Dendritic cell treated with granulocyte-macrophage colony-stimulating factor and Interleukin-4, amounts not matched to agents 40 ng/mL and 50 ng/mL, for 4 days (primary cell): ENCODE measurements around the gene PHLDA2.

Experiments used
- H3K27ac Mint-ChIP-seq: one replicate; pipeline ENCODE4 v1.8.0; 2022; ENCODE audit warnings: mild to moderate bottlenecking, mixed read lengths
- H3K27me3 Mint-ChIP-seq: one replicate; pipeline ENCODE4 v1.8.0; 2022; ENCODE audit warnings: mild to moderate bottlenecking, mixed read lengths
- H3K36me3 Mint-ChIP-seq: one replicate; pipeline ENCODE4 v1.8.0; 2022; ENCODE audit warnings: low read depth, mixed read lengths
- H3K4me1 Mint-ChIP-seq: one replicate; pipeline ENCODE4 v1.8.0; 2022; ENCODE audit warnings: low read depth, mixed read lengths
- H3K4me3 Mint-ChIP-seq: one replicate; pipeline ENCODE4 v1.8.0; 2022; ENCODE audit warnings: mild to moderate bottlenecking, moderate library complexity, mixed read lengths
- H3K9me3 Mint-ChIP-seq: one replicate; pipeline ENCODE4 v1.8.0; 2022; ENCODE audit warnings: mixed read lengths
- intact Hi-C: fragments of 100-400 bp; cut with micrococcal nuclease; formaldehyde crosslinking; loops from one replicate; pipeline ENCODE4 v1.15.0; 2022

PHLDA2 gene

DNA sequence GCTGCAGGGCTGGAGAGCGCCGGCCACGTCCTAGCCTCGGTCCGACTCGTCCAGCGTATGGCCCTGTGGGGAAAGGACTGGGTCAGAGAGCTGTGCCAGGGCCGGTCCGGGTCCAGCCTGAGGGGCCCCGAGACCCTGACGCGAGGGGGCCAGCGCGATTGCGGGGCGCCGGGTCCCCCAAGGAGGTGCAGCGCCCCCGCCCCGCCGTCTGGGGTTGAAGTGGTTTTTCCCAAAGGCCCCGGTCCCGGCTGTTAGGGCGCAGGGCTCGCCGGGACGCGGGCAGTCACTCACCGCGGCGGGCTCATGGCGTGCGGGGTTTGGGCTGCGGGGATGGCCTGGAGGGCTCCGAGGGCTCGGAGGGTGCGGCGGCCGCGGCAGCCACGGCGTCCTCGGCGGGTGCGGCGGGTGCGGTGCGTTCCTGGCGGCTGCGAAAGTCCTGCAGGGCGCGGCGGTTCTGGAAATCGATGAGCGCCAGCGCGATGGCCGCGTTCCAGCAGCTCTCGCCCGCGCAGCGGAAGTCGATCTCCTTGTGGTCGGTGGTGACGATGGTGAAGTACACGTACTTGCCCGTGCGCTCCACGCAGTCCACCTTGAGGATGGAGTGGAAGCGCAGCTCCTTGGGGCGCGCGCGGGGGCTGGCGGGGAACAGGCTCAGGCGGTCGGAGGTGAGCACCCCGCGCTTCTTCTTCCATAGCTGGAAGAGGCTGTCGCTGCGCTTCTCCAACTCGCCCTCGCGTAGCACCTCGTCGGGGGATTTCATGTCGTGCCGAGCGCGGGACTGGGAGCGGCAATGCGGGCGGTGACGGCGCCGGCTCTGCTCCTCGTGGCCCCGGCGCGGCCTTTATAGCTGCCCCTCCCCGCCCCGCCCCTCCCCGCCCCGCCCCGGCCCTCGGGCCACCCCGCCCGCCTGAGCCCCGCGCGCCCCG is at the start of gene PHLDA2:
Gene PHLDA2, minus strand, starts transcription at position 816 of the 926 bp plus-strand sequence. Its CDS starts 56 bp downstream, at position 760.
- H3K27me3 Mint-ChIP-seq = peaks cover 32% of the 10 kb centered on the region
- intact Hi-C loops = loop anchor here (2.0 kb wide), 1 partner anchor 26 kb away; a partner anchor contains a TSS
- H3K36me3 Mint-ChIP-seq = peaks cover 7% of the 10 kb centered on the region
- peaks cover 64% of the 10 kb centered on the region for H3K4me1 Mint-ChIP-seq
- H3K4me3 Mint-ChIP-seq = peak within 1 kb of the TSS; percentile 84
- H3K27ac Mint-ChIP-seq = peak within 1 kb of the TSS; percentile 96
- H3K9me3 Mint-ChIP-seq = no peaks in the 10 kb centered on the region

DNA sequence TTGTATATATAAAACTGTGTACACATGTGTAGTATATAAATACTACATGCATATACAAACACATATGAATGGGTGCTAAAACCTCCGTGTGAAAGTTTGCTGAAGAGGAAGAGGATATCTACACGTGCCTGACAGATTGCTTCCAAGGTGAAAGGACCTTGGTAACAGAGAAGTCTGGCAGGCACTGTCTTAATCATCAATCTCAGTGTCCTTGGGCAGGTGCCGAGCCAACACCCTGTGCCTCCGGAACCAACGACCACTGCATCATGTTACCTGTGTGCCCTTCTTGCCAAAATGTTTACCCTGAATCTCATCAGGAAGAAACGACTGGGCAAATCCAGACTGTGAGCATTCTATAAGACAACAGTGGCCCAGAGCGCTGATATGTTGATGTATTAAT is 47.9 kb upstream of the PHLDA2 start:
- no peaks in the 10 kb centered on the region for H3K9me3 Mint-ChIP-seq
- no peak overlapping the region for H3K4me3 Mint-ChIP-seq
- H3K27ac Mint-ChIP-seq = no peak overlapping the region
- no peaks in the 10 kb centered on the region for H3K27me3 Mint-ChIP-seq
- peaks cover 70% of the 10 kb centered on the region for H3K36me3 Mint-ChIP-seq
- intact Hi-C loops = no loop called here
- peaks cover 10% of the 10 kb centered on the region for H3K4me1 Mint-ChIP-seq

DNA sequence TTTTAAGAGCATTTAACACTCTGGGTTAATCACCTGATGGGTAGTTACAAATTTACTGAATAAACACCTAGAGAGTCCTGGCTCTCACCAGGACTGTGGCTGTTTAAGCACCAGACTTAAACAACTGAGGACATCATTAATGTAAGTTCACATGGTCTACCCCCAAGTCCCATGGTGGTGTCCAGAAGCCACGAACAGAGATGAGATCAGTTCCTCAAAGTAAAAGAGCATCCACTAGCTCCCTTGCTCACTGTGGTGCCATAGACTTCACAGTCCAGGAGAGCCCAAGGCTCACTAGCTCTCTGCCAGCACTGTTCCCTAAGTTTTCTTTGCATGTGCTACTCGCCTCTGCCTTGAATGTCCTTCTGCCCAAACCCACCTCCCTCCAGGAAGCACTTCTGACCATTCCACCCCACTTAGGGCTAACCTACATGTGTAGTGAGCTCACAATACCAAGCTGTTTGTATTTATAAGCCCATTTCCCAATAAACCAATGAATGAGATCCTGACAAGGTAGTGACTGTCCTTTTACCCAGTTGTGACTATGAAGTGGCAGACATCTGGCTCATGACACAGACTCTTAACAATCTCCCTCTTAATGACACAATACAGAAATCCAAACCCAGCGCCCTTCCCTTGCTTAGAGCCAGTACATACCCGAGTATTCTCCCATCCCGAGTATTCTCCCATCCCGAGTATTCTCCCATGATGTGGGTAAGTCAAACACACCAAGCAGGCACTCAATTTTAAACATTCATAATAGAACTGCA is 47.3 kb upstream of the PHLDA2 start:
- Mint-ChIP-seq H3K27me3 (no peaks in the 10 kb centered on the region), H3K4me3 (no peak overlapping the region), H3K9me3 (no peaks in the 10 kb centered on the region), H3K4me1 (peaks cover 7% of the 10 kb centered on the region), H3K36me3 (peaks cover 76% of the 10 kb centered on the region), H3K27ac (no peak overlapping the region)
- intact Hi-C loops = no loop called here

DNA sequence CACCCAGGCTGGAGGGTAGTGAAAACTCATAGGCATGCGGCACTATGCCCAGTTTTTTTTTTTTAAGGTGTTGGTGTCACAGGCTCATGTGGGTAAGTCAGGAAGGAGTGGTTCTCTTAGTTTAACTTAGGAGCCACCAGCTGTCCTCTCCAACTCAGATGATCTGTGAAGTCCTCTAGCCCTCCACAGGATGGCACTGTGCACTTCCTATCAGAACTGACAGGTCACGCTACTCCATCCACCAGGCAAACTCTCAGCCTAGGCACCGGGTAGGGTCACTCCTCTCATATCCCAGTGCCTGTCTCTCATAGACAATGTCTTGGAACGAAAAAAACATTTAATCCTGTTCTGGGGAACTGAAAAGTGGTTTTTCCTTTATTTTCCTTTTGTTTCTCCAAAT is 46.4 kb upstream of the PHLDA2 start:
- H3K36me3 Mint-ChIP-seq = peaks cover 85% of the 10 kb centered on the region
- H3K9me3 Mint-ChIP-seq = no peaks in the 10 kb centered on the region
- intact Hi-C loops = no loop called here
- no peak overlapping the region for H3K4me3 Mint-ChIP-seq
- no peak overlapping the region for H3K27ac Mint-ChIP-seq
- peaks cover 7% of the 10 kb centered on the region for H3K4me1 Mint-ChIP-seq
- no peaks in the 10 kb centered on the region for H3K27me3 Mint-ChIP-seq

- Mint-ChIP-seq H3K36me3 (peaks cover 95% of the 10 kb centered on the region), H3K9me3 (no peaks in the 10 kb centered on the region), H3K27ac (no peak overlapping the region), H3K4me3 (no peak overlapping the region), H3K4me1 (peaks cover 7% of the 10 kb centered on the region), H3K27me3 (no peaks in the 10 kb centered on the region)
- intact Hi-C loops = no loop called here
Measured at GRCh38 chr11:2974272-2974671, 45.1 kb upstream of the PHLDA2 start.

DNA sequence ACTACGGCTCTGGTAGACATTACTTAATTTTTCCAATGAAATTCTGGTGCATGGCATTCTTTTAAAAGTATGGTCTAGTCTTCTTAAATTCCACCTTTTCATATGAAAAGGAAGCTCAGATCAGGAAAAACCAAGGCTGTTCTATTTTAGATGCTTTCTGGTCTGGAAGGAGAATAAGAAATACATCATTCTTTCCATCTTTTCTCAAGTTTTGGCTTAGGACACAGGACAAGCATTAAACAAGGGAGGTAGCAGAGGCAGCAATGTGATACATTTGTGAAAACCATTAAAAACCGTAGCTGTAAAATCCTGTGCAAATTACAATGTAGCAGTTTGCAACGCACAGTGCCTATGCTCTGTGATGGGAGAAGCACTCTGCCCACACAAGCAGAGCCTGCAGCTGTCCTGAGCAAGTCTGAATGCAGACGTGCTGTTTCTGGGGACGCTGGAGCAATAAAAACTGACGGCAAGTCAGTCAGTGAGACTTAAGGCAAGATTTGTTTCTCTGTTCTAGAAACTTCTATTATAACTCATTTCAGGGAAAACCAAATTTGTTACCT is 39.2 kb upstream of the PHLDA2 start:
- intact Hi-C loops = no loop called here
- H3K27me3 Mint-ChIP-seq = no peaks in the 10 kb centered on the region
- no peak overlapping the region for H3K4me3 Mint-ChIP-seq
- H3K4me1 Mint-ChIP-seq = peaks cover 5% of the 10 kb centered on the region
- H3K9me3 Mint-ChIP-seq = no peaks in the 10 kb centered on the region
- no peak overlapping the region for H3K27ac Mint-ChIP-seq
- peaks cover 99% of the 10 kb centered on the region for H3K36me3 Mint-ChIP-seq

- intact Hi-C loops = no loop called here
- H3K9me3 Mint-ChIP-seq = no peaks in the 10 kb centered on the region
Measured at GRCh38 chr11:2964782-2965181, 35.6 kb upstream of the PHLDA2 start.

GRCh38 chr11:2963761-2964160 is 34.5 kb upstream of the PHLDA2 start:
- Mint-ChIP-seq H3K27me3 (no peaks in the 10 kb centered on the region), H3K4me1 (peaks cover 40% of the 10 kb centered on the region), H3K27ac (no peak overlapping the region), H3K36me3 (peaks cover 99% of the 10 kb centered on the region), H3K9me3 (no peaks in the 10 kb centered on the region), H3K4me3 (no peak overlapping the region)
- intact Hi-C loops = no loop called here

More at GRCh38 chr11:2964782-2965181, 35.6 kb upstream of the PHLDA2 start:
- peaks cover 37% of the 10 kb centered on the region for H3K4me1 Mint-ChIP-seq
- H3K36me3 Mint-ChIP-seq = peaks cover 99% of the 10 kb centered on the region
- no peaks in the 10 kb centered on the region for H3K27me3 Mint-ChIP-seq
- H3K27ac Mint-ChIP-seq = no peak overlapping the region
- no peak overlapping the region for H3K4me3 Mint-ChIP-seq

DNA sequence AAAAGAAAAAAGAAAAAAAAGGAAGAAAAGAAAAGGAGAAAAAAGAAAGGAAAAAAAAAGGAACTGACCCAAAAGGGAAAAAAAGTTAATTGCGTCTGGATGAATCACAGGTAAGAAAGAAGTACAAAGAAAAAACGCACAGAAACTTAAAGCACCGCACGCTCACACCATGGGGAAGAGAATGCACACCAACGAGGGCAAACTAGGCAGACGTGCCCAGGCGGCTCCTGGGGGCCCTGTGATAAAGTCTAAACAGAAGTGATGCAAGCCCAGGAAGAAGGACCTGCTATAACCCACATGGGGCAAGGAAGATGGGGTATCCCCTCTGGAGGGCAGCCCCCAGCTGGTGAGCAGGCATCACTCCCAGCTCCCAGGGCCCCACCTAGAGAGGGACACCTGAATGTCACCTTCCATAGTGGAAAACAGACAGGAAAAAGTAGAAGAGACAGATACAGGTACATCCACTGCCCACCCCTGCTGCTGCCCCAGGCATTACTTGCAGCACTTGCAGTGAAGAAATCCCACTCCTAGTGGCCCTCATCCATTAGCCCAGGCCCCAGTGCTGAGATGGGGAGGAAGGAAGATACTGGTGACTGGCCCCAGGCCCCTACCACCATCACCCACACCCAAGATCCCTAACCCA is 34.0 kb upstream of the PHLDA2 start:
- peaks cover 99% of the 10 kb centered on the region for H3K36me3 Mint-ChIP-seq
- H3K27ac Mint-ChIP-seq = no peak overlapping the region
- H3K4me3 Mint-ChIP-seq = no peak overlapping the region
- H3K27me3 Mint-ChIP-seq = no peaks in the 10 kb centered on the region
- peaks cover 45% of the 10 kb centered on the region for H3K4me1 Mint-ChIP-seq
- intact Hi-C loops = no loop called here
- H3K9me3 Mint-ChIP-seq = no peaks in the 10 kb centered on the region

DNA sequence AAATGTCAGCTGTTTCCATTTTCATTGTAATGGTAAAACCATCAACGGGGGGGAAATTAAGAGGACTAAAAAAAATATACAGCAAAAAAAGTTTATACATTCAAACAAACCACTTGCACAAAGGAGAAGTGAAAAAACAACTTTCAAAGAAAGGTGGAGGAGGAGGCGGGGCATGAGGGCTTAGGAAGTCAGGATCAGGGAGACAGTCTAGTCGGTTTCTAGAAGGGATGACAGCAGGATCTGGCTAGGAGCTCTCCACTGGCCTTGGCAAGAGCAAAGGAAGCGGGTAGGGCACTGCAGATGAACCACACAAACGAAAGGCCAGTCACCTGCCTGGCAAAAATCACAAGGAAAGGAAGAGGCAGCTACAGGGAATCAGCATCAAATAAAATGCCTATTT is 31.9 kb upstream of the PHLDA2 start:
- intact Hi-C loops = no loop called here
- Mint-ChIP-seq H3K4me3 (no peak overlapping the region), H3K9me3 (no peaks in the 10 kb centered on the region), H3K27me3 (no peaks in the 10 kb centered on the region), H3K27ac (peak overlapping the region; percentile 40), H3K4me1 (peaks cover 49% of the 10 kb centered on the region), H3K36me3 (peaks cover 97% of the 10 kb centered on the region)

- H3K27ac Mint-ChIP-seq = no peak overlapping the region
- intact Hi-C loops = no loop called here
- no peaks in the 10 kb centered on the region for H3K27me3 Mint-ChIP-seq
- peaks cover 49% of the 10 kb centered on the region for H3K4me1 Mint-ChIP-seq
- no peak overlapping the region for H3K4me3 Mint-ChIP-seq
- H3K9me3 Mint-ChIP-seq = no peaks in the 10 kb centered on the region
- H3K36me3 Mint-ChIP-seq = peaks cover 97% of the 10 kb centered on the region
Measured at GRCh38 chr11:2960139-2960538, 30.9 kb upstream of the PHLDA2 start.

- Mint-ChIP-seq H3K4me1 (peaks cover 43% of the 10 kb centered on the region), H3K27me3 (no peaks in the 10 kb centered on the region), H3K36me3 (peaks cover 97% of the 10 kb centered on the region), H3K27ac (no peak overlapping the region), H3K4me3 (no peak overlapping the region), H3K9me3 (no peaks in the 10 kb centered on the region)
- intact Hi-C loops = no loop called here
Measured at GRCh38 chr11:2958251-2958650, 29.0 kb upstream of the PHLDA2 start.

- H3K36me3 Mint-ChIP-seq = peaks cover 95% of the 10 kb centered on the region
- H3K4me1 Mint-ChIP-seq = peaks cover 31% of the 10 kb centered on the region
- H3K27me3 Mint-ChIP-seq = no peaks in the 10 kb centered on the region
- H3K4me3 Mint-ChIP-seq = no peak overlapping the region
- H3K27ac Mint-ChIP-seq = no peak overlapping the region
- no peaks in the 10 kb centered on the region for H3K9me3 Mint-ChIP-seq
- intact Hi-C loops = no loop called here
Measured at GRCh38 chr11:2955906-2956476, 26.8 kb upstream of the PHLDA2 start.
